Central memory CD8-positive, alpha-beta T cell (primary cell): ENCODE results near the gene SPACA6.
A peak's percentile ranks its signal among the peaks of the same experiment; 100 is the strongest.
"Not testable (repeated sequence)": the region's sequence is repeated elsewhere in the genome, so short reads cannot be mapped to it uniquely, and the experiment has no call there.

Source experiments
- ATAC-seq: fragments of 150-1000 bp; cut with Tn5 transposase; replicated peaks from 2 replicates; pipeline ENCODE4 v1.10.0; 2022; ENCODE audit warnings: mild to moderate bottlenecking, moderate FRiP score, moderate number of reproducible peaks; ENCODE audit not compliant: poor library complexity, severe bottlenecking; ENCODE audit errors: extremely low read depth
- DNase-seq, 2 donors: peaks; one replicate each; pipeline ENCODE4 v3.0.0; 2021; ENCODE audit warnings: low spot score in 2 of 2
- H3K27ac Mint-ChIP-seq: one replicate; pipeline ENCODE4 v1.8.0; 2022; ENCODE audit warnings: low read depth, mild to moderate bottlenecking, moderate library complexity, mixed read lengths
- H3K27me3 Mint-ChIP-seq: one replicate; pipeline ENCODE4 v1.8.0; 2022; ENCODE audit warnings: mixed read lengths
- H3K36me3 Mint-ChIP-seq: one replicate; pipeline ENCODE4 v1.8.0; 2022; ENCODE audit warnings: mild to moderate bottlenecking, moderate library complexity, mixed read lengths; ENCODE audit not compliant: insufficient read depth
- H3K4me1 Mint-ChIP-seq: one replicate; pipeline ENCODE4 v1.8.0; 2022; ENCODE audit warnings: mixed read lengths
- H3K4me3 Mint-ChIP-seq: one replicate; pipeline ENCODE4 v1.8.0; 2022; ENCODE audit warnings: mild to moderate bottlenecking, moderate library complexity, mixed read lengths
- H3K9me3 Mint-ChIP-seq: one replicate; pipeline ENCODE4 v1.8.0; 2022; ENCODE audit warnings: mixed read lengths

SPACA6 gene

DNA sequence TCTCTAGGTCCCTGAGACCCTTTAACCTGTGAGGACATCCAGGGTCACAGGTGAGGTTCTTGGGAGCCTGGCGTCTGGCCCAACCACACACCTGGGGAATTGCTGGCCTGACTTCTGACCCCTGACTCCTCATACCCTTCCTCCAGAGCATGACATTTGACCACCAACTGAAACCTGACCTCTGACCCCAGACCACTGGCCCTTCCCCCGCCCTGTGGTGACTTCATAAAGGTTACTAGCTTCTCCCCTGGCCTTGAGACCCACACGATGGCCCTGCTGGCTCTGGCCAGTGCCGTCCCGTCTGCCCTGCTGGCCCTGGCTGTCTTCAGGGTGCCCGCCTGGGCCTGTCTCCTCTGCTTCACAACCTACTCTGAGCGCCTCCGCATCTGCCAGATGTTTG, at the start of gene SPACA6:
Gene SPACA6, plus strand, starts transcription at position 71 of the 400 bp plus-strand sequence. Its CDS starts 197 bp downstream, at position 268.
- no peaks in the 10 kb centered on the region for H3K9me3 Mint-ChIP-seq
- ATAC-seq = no peak
- DNase-seq = no peak
- H3K27ac Mint-ChIP-seq = no peak within 1 kb of the TSS
- peaks cover 44% of the 10 kb centered on the region for H3K27me3 Mint-ChIP-seq
- no peak within 1 kb of the TSS for H3K4me3 Mint-ChIP-seq
- H3K4me1 Mint-ChIP-seq = peaks cover 7% of the 10 kb centered on the region
- H3K36me3 Mint-ChIP-seq = peaks cover 3% of the 10 kb centered on the region

DNA sequence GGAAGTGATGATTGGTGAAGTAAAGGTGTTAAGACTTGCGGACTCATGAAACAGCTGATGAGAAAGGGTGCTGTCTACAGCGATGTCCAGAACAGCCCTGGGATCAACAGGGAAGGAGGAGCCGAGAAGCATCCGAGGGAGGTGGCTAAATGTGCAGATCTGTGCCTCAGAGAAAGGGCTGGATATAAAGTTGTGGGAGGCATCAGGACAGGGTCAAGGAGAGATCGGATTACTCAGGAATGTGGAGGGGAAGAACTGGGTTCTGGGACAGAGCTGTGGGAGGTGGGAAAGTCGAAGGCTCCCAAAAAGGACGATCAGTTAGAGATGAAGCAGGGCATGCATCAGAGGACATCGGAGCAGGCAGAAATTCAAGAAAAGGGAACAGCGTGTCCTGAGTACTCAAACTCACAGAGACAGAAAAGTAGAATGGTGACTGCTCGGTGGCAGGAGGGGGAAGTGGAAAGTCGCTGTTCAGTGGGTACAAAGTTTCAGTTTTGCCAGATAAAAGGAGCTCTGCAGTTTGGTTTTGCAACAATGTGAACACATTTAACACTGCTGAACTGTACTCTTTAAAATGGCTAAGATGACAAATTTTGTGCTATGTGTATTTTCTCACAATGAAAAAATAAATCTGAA, 48.4 kb upstream of the SPACA6 start:
- H3K27ac Mint-ChIP-seq = no peak overlapping the region
- H3K27me3 Mint-ChIP-seq = peaks cover 59% of the 10 kb centered on the region
- H3K36me3 Mint-ChIP-seq = no peaks in the 10 kb centered on the region
- no peaks in the 10 kb centered on the region for H3K9me3 Mint-ChIP-seq
- DNase-seq = no peak
- no peak overlapping the region for H3K4me3 Mint-ChIP-seq
- H3K4me1 Mint-ChIP-seq = peaks cover 6% of the 10 kb centered on the region
- ATAC-seq = no peak

DNA sequence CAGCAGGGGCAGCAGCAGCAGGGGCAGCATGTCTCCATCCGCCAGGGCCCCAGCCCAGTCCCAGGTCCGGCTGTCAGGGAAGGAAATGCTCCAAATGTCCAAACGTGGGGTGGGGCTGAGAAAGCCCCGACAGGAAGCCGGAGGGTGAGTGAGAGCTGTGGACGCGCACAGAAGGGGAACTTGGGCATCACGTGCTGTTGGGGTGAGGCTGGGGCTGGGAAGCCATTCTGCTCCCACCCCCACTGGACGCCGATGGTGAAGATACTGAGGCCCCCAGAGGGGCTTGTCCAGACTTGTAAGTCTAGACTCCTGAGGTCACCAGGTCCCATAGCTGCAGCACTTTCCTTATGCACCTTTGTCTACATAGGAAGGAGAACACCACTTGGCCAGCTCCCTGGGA, 46.4 kb upstream of the SPACA6 start, which contains the start of gene SIGLEC14:
Gene SIGLEC14, minus strand, starts transcription at position 96 of the 400 bp plus-strand sequence. Its CDS starts 66 bp downstream, at position 30.
- H3K4me3 Mint-ChIP-seq, ATAC-seq, H3K9me3 Mint-ChIP-seq, H3K36me3 Mint-ChIP-seq, DNase-seq, H3K27ac Mint-ChIP-seq, H3K4me1 Mint-ChIP-seq: not testable (repeated sequence)
- H3K27me3 Mint-ChIP-seq = peaks cover 62% of the 10 kb centered on the region

DNA sequence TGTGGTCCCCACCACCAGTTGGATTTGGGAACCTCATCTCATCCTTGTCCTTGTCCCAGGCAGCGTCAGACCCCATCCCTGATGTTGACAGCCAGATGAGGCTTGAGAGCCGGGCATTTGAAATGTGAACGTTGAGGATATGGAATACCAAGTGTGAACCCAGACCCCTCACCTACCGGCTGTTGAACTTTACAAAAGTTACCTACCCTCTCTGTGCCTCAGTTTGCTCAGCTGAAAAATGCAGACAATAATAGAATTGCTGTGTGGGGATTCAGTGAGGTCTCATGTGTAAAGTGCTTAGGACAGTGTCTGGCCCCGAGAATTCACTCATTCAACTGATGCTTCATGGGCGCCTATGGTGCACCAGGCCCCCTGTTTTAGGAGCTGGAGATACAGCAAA, 45.8 kb upstream of the SPACA6 start:
- Mint-ChIP-seq H3K36me3 (no peaks in the 10 kb centered on the region), H3K4me1 (peaks cover 6% of the 10 kb centered on the region), H3K4me3 (no peak overlapping the region), H3K9me3 (no peaks in the 10 kb centered on the region), H3K27ac (no peak overlapping the region), H3K27me3 (peaks cover 66% of the 10 kb centered on the region)
- DNase-seq (no peak), ATAC-seq (no peak)

DNA sequence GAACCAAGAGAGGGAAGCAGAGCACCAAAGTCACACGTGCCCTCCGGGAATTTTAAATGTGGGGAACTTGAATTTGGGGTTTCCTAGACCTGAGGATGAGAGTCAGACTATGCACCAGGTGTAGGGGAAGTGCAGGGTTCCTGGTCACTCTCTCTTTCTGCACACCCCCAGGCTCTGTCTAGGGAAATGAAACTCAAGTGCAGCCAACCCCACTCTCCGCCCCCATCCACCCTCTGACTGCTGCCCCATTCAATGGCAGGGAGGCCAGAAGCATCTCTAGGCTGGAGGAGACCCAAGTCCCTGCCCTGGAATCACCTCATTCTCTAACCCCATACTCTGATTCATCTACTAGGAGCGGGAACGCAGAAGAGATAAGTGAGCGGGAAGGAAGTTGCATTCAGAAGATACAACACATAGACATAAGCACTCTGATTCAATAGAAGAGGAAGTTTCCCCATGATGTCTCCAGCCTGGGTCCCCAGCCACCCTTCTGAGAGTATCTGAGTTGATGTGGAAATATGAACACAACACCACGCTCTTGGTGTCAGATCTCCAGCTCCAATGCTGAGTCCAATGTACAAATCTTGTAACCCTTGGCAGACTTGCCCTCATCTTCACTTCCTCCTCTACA, 41.8 kb upstream of the SPACA6 start:
- DNase-seq (no peak), ATAC-seq (no peak)
- H3K9me3 Mint-ChIP-seq = peaks cover 5% of the 10 kb centered on the region
- H3K27ac Mint-ChIP-seq = no peak overlapping the region
- no peaks in the 10 kb centered on the region for H3K36me3 Mint-ChIP-seq
- no peaks in the 10 kb centered on the region for H3K4me1 Mint-ChIP-seq
- peaks cover 58% of the 10 kb centered on the region for H3K27me3 Mint-ChIP-seq
- no peak overlapping the region for H3K4me3 Mint-ChIP-seq

GRCh38 chr19:51652266-51652665, 40.9 kb upstream of the SPACA6 start:
- ATAC-seq = no peak
- peaks cover 7% of the 10 kb centered on the region for H3K4me1 Mint-ChIP-seq
- DNase-seq = no peak
- no peak overlapping the region for H3K4me3 Mint-ChIP-seq
- no peak overlapping the region for H3K27ac Mint-ChIP-seq
- peaks cover 5% of the 10 kb centered on the region for H3K9me3 Mint-ChIP-seq
- peaks cover 50% of the 10 kb centered on the region for H3K27me3 Mint-ChIP-seq
- H3K36me3 Mint-ChIP-seq = no peaks in the 10 kb centered on the region

- Mint-ChIP-seq H3K27ac (no peak overlapping the region), H3K4me1 (peaks cover 7% of the 10 kb centered on the region), H3K9me3 (peaks cover 5% of the 10 kb centered on the region), H3K27me3 (peaks cover 47% of the 10 kb centered on the region), H3K36me3 (no peaks in the 10 kb centered on the region), H3K4me3 (no peak overlapping the region)
- ATAC-seq (no peak), DNase-seq (no peak)
Measured at GRCh38 chr19:51653162-51653561, 40.0 kb upstream of the SPACA6 start.

- no peak for DNase-seq
- Mint-ChIP-seq H3K4me3 (no peak overlapping the region), H3K36me3 (peaks cover 1% of the 10 kb centered on the region), H3K27me3 (peaks cover 33% of the 10 kb centered on the region), H3K4me1 (peaks cover 7% of the 10 kb centered on the region), H3K9me3 (peaks cover 5% of the 10 kb centered on the region), H3K27ac (no peak overlapping the region)
- no peak for ATAC-seq
Measured at GRCh38 chr19:51654783-51655182, 38.3 kb upstream of the SPACA6 start.

GRCh38 chr19:51660975-51661600, 32.0 kb upstream of the SPACA6 start:
- H3K27ac Mint-ChIP-seq = no peak overlapping the region

DNA sequence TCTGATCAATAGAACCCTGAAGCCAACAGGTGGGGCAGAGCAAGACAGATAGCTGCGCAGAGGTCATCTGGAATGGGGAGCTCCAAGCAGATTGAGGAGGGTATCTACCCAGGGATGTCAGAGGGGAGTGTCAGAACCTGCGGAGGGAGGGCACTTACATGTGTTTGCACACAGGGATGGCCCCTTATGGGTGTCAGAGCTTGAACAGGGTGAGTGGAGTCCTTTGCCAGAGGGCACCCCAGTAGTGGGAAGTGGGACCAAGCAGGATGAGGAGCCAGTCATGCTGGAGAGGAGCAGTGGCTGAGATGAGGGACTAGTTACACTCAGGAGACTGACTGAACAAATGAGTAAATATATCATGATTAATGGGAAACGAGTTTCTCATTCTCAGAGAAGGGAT, 29.5 kb upstream of the SPACA6 start:
- Mint-ChIP-seq H3K9me3 (no peaks in the 10 kb centered on the region), H3K36me3 (peaks cover under 1% of the 10 kb centered on the region), H3K4me1 (no peaks in the 10 kb centered on the region), H3K27me3 (peaks cover 74% of the 10 kb centered on the region), H3K27ac (no peak overlapping the region), H3K4me3 (no peak overlapping the region)
- ATAC-seq (no peak), DNase-seq (no peak)

More at GRCh38 chr19:51660975-51661600, 32.0 kb upstream of the SPACA6 start:
- Mint-ChIP-seq H3K4me1 (peaks cover 7% of the 10 kb centered on the region), H3K36me3 (peaks cover 1% of the 10 kb centered on the region), H3K27me3 (peaks cover 51% of the 10 kb centered on the region), H3K4me3 (no peak overlapping the region), H3K9me3 (no peaks in the 10 kb centered on the region)
- DNase-seq = peak in 1 of 2 donors; percentile 14
- no peak for ATAC-seq

GRCh38 chr19:51664131-51664530, 29.0 kb upstream of the SPACA6 start:
- H3K36me3 Mint-ChIP-seq = no peaks in the 10 kb centered on the region
- no peak overlapping the region for H3K27ac Mint-ChIP-seq
- H3K27me3 Mint-ChIP-seq = peaks cover 74% of the 10 kb centered on the region
- H3K9me3 Mint-ChIP-seq = no peaks in the 10 kb centered on the region
- ATAC-seq (no peak), DNase-seq (no peak)
- H3K4me3 Mint-ChIP-seq = no peak overlapping the region
- no peaks in the 10 kb centered on the region for H3K4me1 Mint-ChIP-seq

DNA sequence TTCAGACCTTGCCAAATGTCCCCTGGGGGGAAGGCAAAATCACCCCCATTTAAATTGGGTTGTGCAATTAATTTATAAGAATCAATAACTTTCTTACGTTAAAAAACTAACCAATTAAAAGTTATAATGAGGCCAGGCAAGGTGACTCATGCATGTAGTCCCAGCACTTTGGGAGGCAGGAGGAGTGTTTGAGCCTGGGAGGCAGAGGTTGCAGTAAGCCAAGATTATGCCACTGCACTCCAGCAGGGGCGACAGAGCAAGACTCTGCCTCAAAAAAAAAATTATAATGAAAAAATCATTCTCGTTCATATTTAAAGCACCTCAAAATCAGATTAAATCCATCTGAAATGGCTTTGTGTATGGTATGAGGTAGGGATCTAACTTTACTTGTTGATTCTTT, 28.1 kb upstream of the SPACA6 start:
- peaks cover 74% of the 10 kb centered on the region for H3K27me3 Mint-ChIP-seq
- H3K9me3 Mint-ChIP-seq = no peaks in the 10 kb centered on the region
- H3K4me3 Mint-ChIP-seq = no peak overlapping the region
- H3K27ac Mint-ChIP-seq = no peak overlapping the region
- ATAC-seq (no peak), DNase-seq (no peak)
- H3K36me3 Mint-ChIP-seq = no peaks in the 10 kb centered on the region
- H3K4me1 Mint-ChIP-seq = no peaks in the 10 kb centered on the region

GRCh38 chr19:51668216-51668615, 24.9 kb upstream of the SPACA6 start:
- no peak for DNase-seq
- H3K9me3 Mint-ChIP-seq = peaks cover 4% of the 10 kb centered on the region
- H3K27me3 Mint-ChIP-seq = peaks cover 59% of the 10 kb centered on the region
- H3K36me3 Mint-ChIP-seq = no peaks in the 10 kb centered on the region
- ATAC-seq = no peak
- no peaks in the 10 kb centered on the region for H3K4me1 Mint-ChIP-seq
- no peak overlapping the region for H3K4me3 Mint-ChIP-seq
- H3K27ac Mint-ChIP-seq = no peak overlapping the region
